Measurements from ENCODE around the gene SH3PXD2A.

GRCh38 chr10:103845972-103846371, 9.4 kb downstream of the SH3PXD2A start:
- TF ChIP-seq, protein P1, sequence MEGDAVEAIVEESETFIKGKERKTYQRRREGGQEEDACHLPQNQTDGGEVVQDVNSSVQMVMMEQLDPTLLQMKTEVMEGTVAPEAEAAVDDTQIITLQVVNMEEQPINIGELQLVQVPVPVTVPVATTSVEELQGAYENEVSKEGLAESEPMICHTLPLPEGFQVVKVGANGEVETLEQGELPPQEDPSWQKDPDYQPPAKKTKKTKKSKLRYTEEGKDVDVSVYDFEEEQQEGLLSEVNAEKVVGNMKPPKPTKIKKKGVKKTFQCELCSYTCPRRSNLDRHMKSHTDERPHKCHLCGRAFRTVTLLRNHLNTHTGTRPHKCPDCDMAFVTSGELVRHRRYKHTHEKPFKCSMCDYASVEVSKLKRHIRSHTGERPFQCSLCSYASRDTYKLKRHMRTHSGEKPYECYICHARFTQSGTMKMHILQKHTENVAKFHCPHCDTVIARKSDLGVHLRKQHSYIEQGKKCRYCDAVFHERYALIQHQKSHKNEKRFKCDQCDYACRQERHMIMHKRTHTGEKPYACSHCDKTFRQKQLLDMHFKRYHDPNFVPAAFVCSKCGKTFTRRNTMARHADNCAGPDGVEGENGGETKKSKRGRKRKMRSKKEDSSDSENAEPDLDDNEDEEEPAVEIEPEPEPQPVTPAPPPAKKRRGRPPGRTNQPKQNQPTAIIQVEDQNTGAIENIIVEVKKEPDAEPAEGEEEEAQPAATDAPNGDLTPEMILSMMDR (IDR thresholded peaks at IDR 0.05): no peak
- no peak for TF ChIP-seq POLR2A (IDR thresholded peaks at IDR 0.05)

Data from adrenal gland (tissue), 5 donors.